ENCODE measurements around the gene TFCP2L1.

- TF ChIP-seq EZH2phosphoT487 (IDR thresholded peaks at IDR 0.05; ENCODE audit: unreplicated experiment) = no peak
- no peak for TF ChIP-seq CTCF (conservative IDR thresholded peaks at IDR 0.05; ENCODE audit: low read depth in 2 of 2)
- no peak for TF ChIP-seq POLR2AphosphoS5 (IDR thresholded peaks at IDR 0.05; ENCODE audit: low read depth)
- no peak for TF ChIP-seq EZH2 (IDR thresholded peaks at IDR 0.05; ENCODE audit: low read depth, unreplicated experiment)
Observed at GRCh38 chr2:121231385-121232000, 53.5 kb downstream of the TFCP2L1 start.

Measured in GM23338 (cell line).